Spleen (tissue), 13 donors: Measurements from ENCODE around the gene HES1. TPM values are rescaled to one million over a fixed set of nuclear protein-coding genes. Genes with fewer than 3 reads are reported as not detected.

Source experiments
- DNase-seq: peaks from one replicate; pipeline ENCODE4 v3.0.0-alpha.2; 2020
- H3K27ac ChIP-seq, 8 donors: fragments of 200-600 bp; sonication (generic) in 7 of 8; 1 replicate in 4 of 8; 2 replicates in 4 of 8; pipeline versions ENCODE4 v1.5.0 to v1.8.0; 2016 to 2021; ENCODE audit warnings: inconsistent platforms in 4 of 8, mild to moderate bottlenecking in 4 of 8, moderate library complexity in 1 of 8
- H3K27me3 ChIP-seq, 7 donors: fragments of 200-600 bp; sonication (generic) in 6 of 7; replicated peaks in 1 of 7; 1 replicate in 4 of 7; 2 replicates in 3 of 7; pipeline versions ENCODE4 v1.5.0 to v1.8.0; 2016 to 2021; ENCODE audit warnings: inconsistent platforms in 3 of 7, mild to moderate bottlenecking in 1 of 7
- H3K36me3 ChIP-seq, 6 donors: fragments of 200-600 bp; sonication (generic) in 5 of 6; 1 replicate in 4 of 6; 2 replicates in 2 of 6; pipeline versions ENCODE4 v1.5.0 to v1.8.0; 2016 to 2021; ENCODE audit warnings: inconsistent platforms in 2 of 6
- H3K4me1 ChIP-seq, 6 donors: fragments of 200-600 bp; sonication (generic) in 5 of 6; 1 replicate in 3 of 6; 2 replicates in 3 of 6; pipeline versions ENCODE4 v1.5.0 to v1.8.0; 2016 to 2021; ENCODE audit warnings: inconsistent platforms in 3 of 6
- H3K4me3 ChIP-seq, 8 donors: fragments of 200-600 bp; sonication (generic) in 7 of 8; 1 replicate in 4 of 8; 2 replicates in 4 of 8; pipeline versions ENCODE4 v1.5.0 to v1.8.0; 2016 to 2021; ENCODE audit warnings: inconsistent platforms in 4 of 8, mild to moderate bottlenecking in 4 of 8, moderate library complexity in 2 of 8
- H3K9me3 ChIP-seq, 8 donors: fragments of 200-600 bp; sonication (generic) in 7 of 8; 1 replicate in 4 of 8; 2 replicates in 4 of 8; pipeline versions ENCODE4 v1.5.0 to v1.8.0; 2016 to 2021; ENCODE audit warnings: inconsistent platforms in 4 of 8
- CTCF ChIP-seq, 11 experiments: fragments of 200-600 bp in 7 of 11; fragments of 450-650 bp in 4 of 11; sonication (generic) in 4 of 11; IDR thresholded peaks in 8 of 11; conservative IDR thresholded peaks in 3 of 11; 1 replicate in 7 of 11; 2 replicates in 4 of 11; pipeline versions ENCODE4 v1.4.0 to v1.8.0; 2016 to 2021; ENCODE audit warnings: antibody characterized with exemption in 11 of 11, inconsistent platforms in 4 of 11, mild to moderate bottlenecking in 1 of 11
- POLR2A ChIP-seq, 3 donors: fragments of 450-650 bp; IDR thresholded peaks; one replicate each; pipeline ENCODE4 v1.5.1; 2017; ENCODE audit warnings: antibody characterized with exemption in 3 of 3, mild to moderate bottlenecking in 1 of 3
- POLR2AphosphoS5 ChIP-seq, 3 donors: sonication (generic); formaldehyde crosslinking; IDR thresholded peaks; one replicate each; pipeline ENCODE4 v1.5.1; 2017; ENCODE audit warnings: antibody characterized with exemption in 3 of 3
- WGBS, 5 donors: extraction: QIAGEN DNeasy Blood & Tissue Kit in 3 of 5; methylation state at CpG; one replicate each; pipeline versions ENCODE4 v1.1.5 to v1.1.7; 2013 to 2018; 5-methylcytosine and 5-hydroxymethylcytosine counted together
- intact Hi-C: fragments of 100-400 bp; cut with DNase I; formaldehyde crosslinking; loops from one replicate; pipeline ENCODE4 v1.15.0; 2023; ENCODE audit warnings: low total_unique reads
- long read RNA-seq, 2 donors: transcript quantifications; one replicate each; lab custom pipeline, GENCODE V29; 2026
- polyA plus RNA-seq, 3 donors: library from polyadenylated mRNA; stranded (reverse); fragments of 200-250 nt; gene quantifications; one replicate each; pipeline ENCODE4 v1.2.1, GENCODE V29; 2013
- total RNA-seq, 7 donors: library from RNA; depleted of rRNA in 3 of 7; stranded (reverse); fragments of >200 nt in 3 of 7; fragmentation: NEBNext Ultra II Directional in 4 of 7; extraction: Animal tissue kit (Norgen Biotek cat#: 25700) in 4 of 7; gene quantifications; one replicate each; pipeline versions ENCODE4 v1.1.0 to v1.2.1, GENCODE V29; 2016 to 2021
- donor health status: healthy with polysubstance abuse.
- donor health status: DM: no; HTN: no; CAD: no; lungs with moderate emphysema.
- donor health status: DM: no; HTN: no; CAD: no.
- donor health status: Bipolar disorder and iron deficiency.
- donor health status: healthy.
- donor health status: DM: no; HTN: no; CAD: no.
- donor health status: DM: yes; HTN: yes; CAD: no.

HES1 gene, protein sequence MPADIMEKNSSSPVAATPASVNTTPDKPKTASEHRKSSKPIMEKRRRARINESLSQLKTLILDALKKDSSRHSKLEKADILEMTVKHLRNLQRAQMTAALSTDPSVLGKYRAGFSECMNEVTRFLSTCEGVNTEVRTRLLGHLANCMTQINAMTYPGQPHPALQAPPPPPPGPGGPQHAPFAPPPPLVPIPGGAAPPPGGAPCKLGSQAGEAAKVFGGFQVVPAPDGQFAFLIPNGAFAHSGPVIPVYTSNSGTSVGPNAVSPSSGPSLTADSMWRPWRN
- total RNA-seq = 10 to 100 TPM; 38.2 to 59.6 (median 40.3) TPM
- polyA plus RNA-seq = 10 to 100 TPM; 17.7 to 19.7 (median 19.6) TPM
- long read RNA-seq, donor 1, transcript HES1-201 (4 exons, 1,578 nt) = major isoform, 37 of 54 reads
- long read RNA-seq, donor 1, transcript HES1-202 (2 exons, 1,009 nt) = minor isoform, 5 of 54 reads
- long read RNA-seq, donor 1, partial matches to known transcripts = 12 of 54 reads
- long read RNA-seq, donor 1, other reads (novel, unspliced or antisense) = 0 of 54 reads
- long read RNA-seq, donor 2, transcript HES1-201 (4 exons, 1,578 nt) = major isoform, 20 of 33 reads
- long read RNA-seq, donor 2, partial matches to known transcripts = 10 of 33 reads
- long read RNA-seq, donor 2, other reads (novel, unspliced or antisense) = 0 of 33 reads

DNA sequence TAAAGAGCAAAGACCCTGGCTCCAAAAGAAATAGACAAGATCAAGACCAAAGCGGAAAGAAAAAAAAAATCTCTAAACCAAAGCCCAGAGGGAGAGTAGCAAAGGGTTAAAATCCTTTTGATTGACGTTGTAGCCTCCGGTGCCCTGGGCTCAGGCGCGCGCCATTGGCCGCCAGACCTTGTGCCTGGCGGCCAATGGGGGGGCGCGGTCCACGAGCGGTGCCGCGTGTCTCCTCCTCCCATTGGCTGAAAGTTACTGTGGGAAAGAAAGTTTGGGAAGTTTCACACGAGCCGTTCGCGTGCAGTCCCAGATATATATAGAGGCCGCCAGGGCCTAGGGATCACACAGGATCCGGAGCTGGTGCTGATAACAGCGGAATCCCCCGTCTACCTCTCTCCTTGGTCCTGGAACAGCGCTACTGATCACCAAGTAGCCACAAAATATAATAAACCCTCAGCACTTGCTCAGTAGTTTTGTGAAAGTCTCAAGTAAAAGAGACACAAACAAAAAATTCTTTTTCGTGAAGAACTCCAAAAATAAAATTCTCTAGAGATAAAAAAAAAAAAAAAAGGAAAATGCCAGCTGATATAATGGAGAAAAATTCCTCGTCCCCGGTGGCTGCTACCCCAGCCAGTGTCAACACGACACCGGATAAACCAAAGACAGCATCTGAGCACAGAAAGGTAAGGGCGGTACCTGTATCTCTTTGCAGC, at the start of gene HES1:
TSS of gene HES1 (plus strand) at position 343 of the 713 bp plus-strand sequence. CDS start at position 576, 233 bp downstream.
- TF ChIP-seq POLR2AphosphoS5 (IDR thresholded peaks at IDR 0.05) = peak; percentile 86 to 97 (median 91)
- no peak for TF ChIP-seq CTCF (IDR thresholded peaks at IDR 0.05 in 8 of 11, conservative IDR thresholded peaks at IDR 0.05 in 3 of 11)
- TF ChIP-seq POLR2A (IDR thresholded peaks at IDR 0.05) = peak in 2 of 3 donors; percentile 7 to 93
- intact Hi-C loops = loop anchor here (5.0 to 10.0 kb wide), 3 partner anchors 181 to 471 kb away; no protein-coding TSS in a partner anchor
- Histone ChIP-seq H3K36me3 (peaks cover 0 to 12% (median 0%) of the 10 kb centered on the region in 6 donors), H3K4me1 (peaks cover 39 to 97% (median 91%) of the 10 kb centered on the region in 6 donors), H3K27me3 (peaks cover 0 to 97% (median 3%) of the 10 kb centered on the region in 7 donors), H3K9me3 (no peaks in the 10 kb centered on the region), H3K27ac (peak within 1 kb of the TSS; percentile 80 to 95 (median 92)), H3K4me3 (peak within 1 kb of the TSS; percentile 53 to 75 (median 66))
- peak; percentile 90 for DNase-seq
- WGBS, 5 donors = 0 to 2% (median 1%) methylated on average over 29 of the region's 29 CpGs

DNA sequence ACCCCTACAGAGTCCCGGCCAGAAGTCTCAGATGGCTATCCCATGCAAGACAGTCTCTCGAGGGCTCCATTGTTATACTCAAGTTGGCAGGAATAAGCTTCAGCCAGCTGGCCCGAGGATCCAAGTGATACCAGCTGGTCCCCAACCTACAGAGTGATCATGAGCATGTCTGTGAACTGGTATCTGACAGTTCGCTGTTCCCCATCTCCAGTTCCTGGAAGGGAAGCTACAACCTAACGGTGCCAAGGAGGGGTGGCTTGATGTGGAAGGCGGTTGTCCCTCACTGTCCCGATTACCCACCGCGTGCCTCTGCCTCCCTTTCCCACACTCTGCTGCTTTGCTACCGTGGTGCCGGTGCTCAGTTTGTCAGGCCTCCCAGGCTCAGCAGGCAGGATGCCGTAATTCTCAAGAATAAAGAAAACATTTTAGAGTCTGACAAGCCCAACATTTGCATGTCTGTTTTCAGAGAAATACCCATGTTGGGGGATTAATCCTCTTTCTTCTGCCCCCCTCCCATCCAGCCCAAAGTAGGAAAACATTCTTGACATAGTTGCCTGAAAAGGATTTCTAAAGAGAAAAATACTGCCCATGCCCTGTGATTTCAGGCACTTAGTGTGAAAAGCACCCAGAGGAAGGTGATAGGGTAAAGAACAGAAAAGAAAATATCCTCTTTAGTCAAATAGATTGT, 49.4 kb upstream of the HES1 start:
- intact Hi-C loops = no loop called here
- Histone ChIP-seq H3K27me3 (no peaks in the 10 kb centered on the region), H3K4me1 (peaks cover 9 to 80% (median 35%) of the 10 kb centered on the region in 6 donors), H3K4me3 (no peak overlapping the region), H3K27ac (no peak overlapping the region), H3K9me3 (no peaks in the 10 kb centered on the region), H3K36me3 (no peaks in the 10 kb centered on the region)
- TF ChIP-seq CTCF (IDR thresholded peaks at IDR 0.05 in 8 of 11, conservative IDR thresholded peaks at IDR 0.05 in 3 of 11) (no peak), POLR2A (IDR thresholded peaks at IDR 0.05) (no peak), POLR2AphosphoS5 (IDR thresholded peaks at IDR 0.05) (no peak)
- DNase-seq = no peak
- WGBS, 5 donors = 71 to 92% (median 88%) methylated on average over 12 of the region's 12 CpGs

GRCh38 chr3:194087280-194087679, 48.7 kb upstream of the HES1 start:
- no peak overlapping the region for H3K27ac ChIP-seq
- H3K4me1 ChIP-seq = peaks cover 9 to 72% (median 33%) of the 10 kb centered on the region in 6 donors
- intact Hi-C loops = no loop called here
- H3K27me3 ChIP-seq = no peaks in the 10 kb centered on the region
- H3K36me3 ChIP-seq = no peaks in the 10 kb centered on the region
- no peaks in the 10 kb centered on the region for H3K9me3 ChIP-seq
- TF ChIP-seq POLR2A (IDR thresholded peaks at IDR 0.05) (no peak), CTCF (IDR thresholded peaks at IDR 0.05 in 8 of 11, conservative IDR thresholded peaks at IDR 0.05 in 3 of 11) (no peak), POLR2AphosphoS5 (IDR thresholded peaks at IDR 0.05) (no peak)
- H3K4me3 ChIP-seq = no peak overlapping the region
- DNase-seq = no peak
- WGBS, 5 donors = 87 to 97% (median 92%) methylated on average over 5 of the region's 5 CpGs
